SK-N-SH treated with all-trans-retinoic acid at 6 μM for 48 hours (cell line): ENCODE measurements around the gene MTCL1.

Experiments used
- ATAC-seq: fragments of 200-7000 bp; cut with Tn5 transposase; 3 replicates; pipeline ENCODE4 v1.9.1; 2020; ENCODE audit warnings: mild to moderate bottlenecking, moderate library complexity
- ARNTL ChIP-seq: fragments of 450-650 bp; formaldehyde crosslinking; IDR thresholded peaks from 2 replicates; pipeline ENCODE4 v1.5.0; 2020; ENCODE audit warnings: low read depth, mild to moderate bottlenecking, moderate library complexity, borderline replicate concordance
- BACH2 ChIP-seq: fragments of 250-450 bp; sonication (Bioruptor Pico); IDR thresholded peaks from 2 replicates; pipeline ENCODE4 v1.9.0; 2021; ENCODE audit warnings: mild to moderate bottlenecking, borderline replicate concordance
- CSDC2 ChIP-seq: fragments of 250-450 bp; sonication (Bioruptor Pico); IDR thresholded peaks from 2 replicates; pipeline ENCODE4 v1.5.0; 2020; ENCODE audit warnings: mild to moderate bottlenecking, moderate library complexity
- CSRNP3 ChIP-seq: fragments of 250-450 bp; sonication (Bioruptor Pico); IDR thresholded peaks from 2 replicates; pipeline ENCODE4 v1.5.1; 2021; ENCODE audit warnings: mild to moderate bottlenecking, moderate library complexity
- GLIS3 ChIP-seq: fragments of 250-450 bp; sonication (Bioruptor Pico); IDR thresholded peaks from 2 replicates; pipeline ENCODE4 v1.5.0; 2020; ENCODE audit warnings: mild to moderate bottlenecking, moderate library complexity
- OSR1 ChIP-seq: fragments of 250-450 bp; sonication (Bioruptor Pico); IDR thresholded peaks from 2 replicates; pipeline ENCODE4 v1.8.0; 2022; ENCODE audit warnings: moderate library complexity, mild to moderate bottlenecking, inconsistent platforms
- PATZ1 ChIP-seq: fragments of 250-450 bp; sonication (Bioruptor Pico); IDR thresholded peaks from 2 replicates; pipeline ENCODE4 v1.8.0; 2020; ENCODE audit warnings: mild to moderate bottlenecking, moderate library complexity, borderline replicate concordance
- POU6F1 ChIP-seq: fragments of 250-450 bp; sonication (Bioruptor Pico); IDR thresholded peaks from 2 replicates; pipeline ENCODE4 v1.8.0; 2021; ENCODE audit warnings: low read depth, mild to moderate bottlenecking, moderate library complexity, borderline replicate concordance
- RARB ChIP-seq: fragments of 250-450 bp; sonication (Bioruptor Pico); IDR thresholded peaks from 2 replicates; pipeline ENCODE4 v1.8.0; 2021; ENCODE audit warnings: mild to moderate bottlenecking, moderate library complexity
- SNAI2 ChIP-seq: fragments of 250-450 bp; sonication (Bioruptor Pico); IDR thresholded peaks from 2 replicates; pipeline ENCODE4 v1.5.0; 2020; ENCODE audit warnings: mild to moderate bottlenecking, moderate library complexity
- TCF4 ChIP-seq: fragments of 250-450 bp; sonication (Bioruptor Pico); IDR thresholded peaks from 2 replicates; pipeline ENCODE4 v1.8.0; 2021; ENCODE audit warnings: mild to moderate bottlenecking, moderate library complexity, borderline replicate concordance
- TOX ChIP-seq: fragments of 250-450 bp; sonication (Bioruptor Pico); IDR thresholded peaks from 2 replicates; pipeline ENCODE4 v1.8.0; 2021; ENCODE audit warnings: mild to moderate bottlenecking, moderate library complexity, borderline replicate concordance
- TSHZ2 ChIP-seq: fragments of 250-450 bp; sonication (Bioruptor Pico); IDR thresholded peaks from 2 replicates; pipeline ENCODE4 v1.5.0; 2020; ENCODE audit warnings: mild to moderate bottlenecking, moderate library complexity
- ZFP3 ChIP-seq: fragments of 250-450 bp; sonication (Bioruptor Pico); IDR thresholded peaks from 2 replicates; pipeline ENCODE4 v1.5.0; 2020; ENCODE audit warnings: mild to moderate bottlenecking, moderate library complexity
- ZFP30 ChIP-seq: fragments of 450-650 bp; formaldehyde crosslinking; IDR thresholded peaks from 2 replicates; pipeline ENCODE4 v1.5.0; 2022; ENCODE audit warnings: mild to moderate bottlenecking, moderate library complexity
- ZNF565 ChIP-seq: fragments of 450-650 bp; formaldehyde crosslinking; conservative IDR thresholded peaks from 2 replicates; pipeline ENCODE4 v1.5.0; 2020; ENCODE audit warnings: low read depth, mild to moderate bottlenecking, moderate library complexity
- ZNF70 ChIP-seq: fragments of 450-650 bp; formaldehyde crosslinking; IDR thresholded peaks from 2 replicates; pipeline ENCODE4 v1.5.0; 2020; ENCODE audit warnings: mild to moderate bottlenecking, moderate library complexity
- ZNF8 ChIP-seq: fragments of 450-650 bp; formaldehyde crosslinking; IDR thresholded peaks from 2 replicates; pipeline ENCODE4 v1.5.0; 2020; ENCODE audit warnings: mild to moderate bottlenecking, moderate library complexity
- TF ChIP-seq, protein P1 (sequence below): fragments of 250-450 bp; sonication (Bioruptor Pico); IDR thresholded peaks from 2 replicates; pipeline ENCODE4 v1.5.1; 2020; ENCODE audit warnings: low read depth, mild to moderate bottlenecking, moderate library complexity

The MTCL1 gene

GRCh38 chr18:8703092-8703709, 2.2 kb upstream of the MTCL1 start:
- ATAC-seq = no peak
- TF ChIP-seq POU6F1 (CRISPR knock-in tag) (no peak), TOX (no peak), RARB (CRISPR knock-in tag) (no peak), ARNTL (no peak), BACH2 (CRISPR knock-in tag) (no peak), ZNF565 (no peak), CSRNP3 (CRISPR knock-in tag) (no peak), TSHZ2 (CRISPR knock-in tag) (no peak), ZFP3 (CRISPR knock-in tag) (no peak), ZFP30 (CRISPR knock-in tag) (no peak), ZNF70 (CRISPR knock-in tag) (no peak), TCF4 (CRISPR knock-in tag) (no peak), GLIS3 (CRISPR knock-in tag) (no peak), SNAI2 (no peak), ZNF8 (CRISPR knock-in tag) (no peak), CSDC2 (CRISPR knock-in tag) (no peak)
- TF ChIP-seq, protein P1, sequence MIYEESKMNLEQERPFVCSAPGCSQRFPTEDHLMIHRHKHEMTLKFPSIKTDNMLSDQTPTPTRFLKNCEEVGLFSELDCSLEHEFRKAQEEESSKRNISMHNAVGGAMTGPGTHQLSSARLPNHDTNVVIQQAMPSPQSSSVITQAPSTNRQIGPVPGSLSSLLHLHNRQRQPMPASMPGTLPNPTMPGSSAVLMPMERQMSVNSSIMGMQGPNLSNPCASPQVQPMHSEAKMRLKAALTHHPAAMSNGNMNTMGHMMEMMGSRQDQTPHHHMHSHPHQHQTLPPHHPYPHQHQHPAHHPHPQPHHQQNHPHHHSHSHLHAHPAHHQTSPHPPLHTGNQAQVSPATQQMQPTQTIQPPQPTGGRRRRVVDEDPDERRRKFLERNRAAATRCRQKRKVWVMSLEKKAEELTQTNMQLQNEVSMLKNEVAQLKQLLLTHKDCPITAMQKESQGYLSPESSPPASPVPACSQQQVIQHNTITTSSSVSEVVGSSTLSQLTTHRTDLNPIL (CRISPR knock-in tag) = no peak

DNA sequence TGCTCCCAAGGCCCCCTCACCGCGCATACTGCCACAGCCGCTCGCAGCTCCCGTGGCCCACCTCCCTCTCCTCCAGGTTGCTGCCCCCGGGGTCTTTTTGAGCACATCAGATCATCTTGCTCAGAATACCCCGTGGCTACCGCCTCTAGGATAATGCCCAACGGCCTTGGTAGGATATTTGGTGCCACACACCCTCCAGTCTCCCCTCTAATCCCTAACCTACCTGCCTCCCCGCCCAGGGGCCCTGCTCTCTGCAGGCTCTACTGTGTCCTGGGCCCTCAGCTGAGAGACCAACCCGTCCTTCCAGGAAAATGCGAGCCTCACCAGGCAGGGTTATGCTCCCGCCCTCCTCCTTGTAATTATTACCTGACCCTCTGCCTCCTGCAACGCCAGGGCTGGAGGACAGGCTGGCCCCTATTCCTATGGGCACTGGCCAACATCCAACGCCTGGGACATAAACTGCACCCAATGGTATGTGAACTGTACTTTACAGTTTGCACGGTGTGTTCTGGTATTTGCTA, 1.5 kb upstream of the MTCL1 start:
- no peak for ATAC-seq
- no peak for TF ChIP-seq OSR1
- TF ChIP-seq ARNTL = no peak
- no peak for TF ChIP-seq ZNF8 (CRISPR knock-in tag)

- TF ChIP-seq ZFP3 (CRISPR knock-in tag) = 0 out of 2 replicates have a peak, but pooled peaks have one; percentile 41
- TF ChIP-seq PATZ1 (CRISPR knock-in tag) = no peak; the same call in 1 of the 2 replicates
- ATAC-seq = peak; percentile 80
Observed at GRCh38 chr18:8704361-8705237, 757 bp upstream of the MTCL1 start.
